ENCODE measurements around the gene C1orf116.

- TF ChIP-seq CTCF (IDR thresholded peaks at IDR 0.05) (no peak), STAT6 (CRISPR knock-in tag; conservative IDR thresholded peaks at IDR 0.05; ENCODE audit: low read depth) (no peak), MAX (CRISPR knock-in tag; IDR thresholded peaks at IDR 0.05) (no peak), HMGXB4 (CRISPR knock-in tag; IDR thresholded peaks at IDR 0.05) (no peak), SMAD4 (CRISPR knock-in tag; IDR thresholded peaks at IDR 0.05) (no peak), ATF6 (CRISPR knock-in tag; IDR thresholded peaks at IDR 0.05) (no peak), ATF1 (CRISPR knock-in tag; IDR thresholded peaks at IDR 0.05) (no peak), ATF3 (CRISPR knock-in tag; conservative IDR thresholded peaks at IDR 0.05) (no peak), NR3C1 (CRISPR knock-in tag; conservative IDR thresholded peaks at IDR 0.05; ENCODE audit: low read depth) (no peak), SMAD3 (CRISPR knock-in tag; IDR thresholded peaks at IDR 0.05; ENCODE audit: borderline replicate concordance) (no peak), NR2C2 (CRISPR knock-in tag; IDR thresholded peaks at IDR 0.05) (no peak), MXD4 (CRISPR knock-in tag; IDR thresholded peaks at IDR 0.05; ENCODE audit: borderline replicate concordance) (no peak), PRDM15 (CRISPR knock-in tag; IDR thresholded peaks at IDR 0.05) (no peak), ZMAT4 (CRISPR knock-in tag; IDR thresholded peaks at IDR 0.05) (no peak)
Observed at GRCh38 chr1:207019661-207020060, 12.9 kb downstream of the C1orf116 start.
